SU-DHL-6 (cell line): ENCODE results near the gene ABHD12B.
"Not testable (repeated sequence)": the region's sequence is repeated elsewhere in the genome, so short reads cannot be mapped to it uniquely, and the experiment has no call there.

Experiments used
- H2AFZ ChIP-seq: fragments of 200-600 bp; sonication (generic); 2 replicates; pipeline ENCODE4 v1.6.1; 2014; ENCODE audit warnings: low read depth, mild to moderate bottlenecking, moderate library complexity, mixed read lengths, antibody characterized with exemption, low read length; ENCODE audit not compliant: severe bottlenecking
- H3F3A ChIP-seq: fragments of 200-600 bp; shearing (Covaris generic); 2 replicates; pipeline ENCODE4 v1.6.0; 2016; ENCODE audit warnings: antibody characterized with exemption, mild to moderate bottlenecking; ENCODE audit not compliant: insufficient read depth
- H3K27ac ChIP-seq: fragments of 200-600 bp; sonication (generic); 2 replicates; pipeline ENCODE4 v1.5.1; 2016; ENCODE audit warnings: low read depth, mild to moderate bottlenecking, low read length, moderate library complexity, mixed read lengths
- H3K27me3 ChIP-seq: fragments of 200-600 bp; sonication (generic), shearing (Covaris generic); 2 replicates; pipeline ENCODE4 v1.6.0; 2014; ENCODE audit warnings: mild to moderate bottlenecking, low read length
- H3K36me3 ChIP-seq: fragments of 200-600 bp; sonication (generic); 2 replicates; pipeline ENCODE4 v1.6.1; 2014; ENCODE audit warnings: mild to moderate bottlenecking, low read length, mixed read lengths
- H3K4me2 ChIP-seq: fragments of 300-600, 200-600 bp; shearing (Covaris generic), sonication (generic); 2 replicates; pipeline ENCODE4 v1.6.0; 2014; ENCODE audit warnings: low read length, low read depth, mild to moderate bottlenecking; ENCODE audit not compliant: poor library complexity, severe bottlenecking
- H3K4me3 ChIP-seq: fragments of 200-600 bp; sonication (generic); 2 replicates; pipeline ENCODE4 v1.5.1; 2014; ENCODE audit warnings: antibody characterized with exemption, low read length, mild to moderate bottlenecking, mixed read lengths; ENCODE audit not compliant: insufficient read depth, poor library complexity, severe bottlenecking
- H3K79me2 ChIP-seq: fragments of 200-600 bp; sonication (generic); 2 replicates; pipeline ENCODE4 v1.6.1; 2014; ENCODE audit warnings: mild to moderate bottlenecking, low read length, moderate library complexity; ENCODE audit not compliant: insufficient read depth
- H3K9ac ChIP-seq: fragments of 200-600 bp; sonication (generic); 2 replicates; pipeline ENCODE4 v1.7.0; 2014; ENCODE audit warnings: mild to moderate bottlenecking, low read length
- H3K9me2 ChIP-seq: fragments of 200-600 bp; sonication (generic); replicated peaks from 2 replicates; pipeline ENCODE4 v1.6.1; 2014; ENCODE audit warnings: low read length; ENCODE audit not compliant: insufficient read depth
- H3K9me3 ChIP-seq: fragments of 200-600 bp; sonication (generic); 2 replicates; pipeline ENCODE4 v1.6.1; 2014; ENCODE audit warnings: low read length, mixed read lengths; ENCODE audit not compliant: insufficient read depth
- H4K20me1 ChIP-seq: fragments of 200-600 bp; sonication (generic); 2 replicates; pipeline ENCODE4 v1.6.1; 2014; ENCODE audit warnings: low read depth, mild to moderate bottlenecking, antibody characterized with exemption, low read length, moderate library complexity, mixed read lengths
- CTCF ChIP-seq: fragments of 200-600 bp; sonication (generic); IDR thresholded peaks from one replicate; pipeline ENCODE4 v1.5.1; 2017; ENCODE audit warnings: antibody characterized with exemption, mild to moderate bottlenecking, low read length, moderate library complexity; ENCODE audit not compliant: insufficient read depth, poor library complexity, severe bottlenecking
- EZH2phosphoT487 ChIP-seq: fragments of 200-600 bp; sonication (generic), shearing (Covaris generic); conservative IDR thresholded peaks from 2 replicates; pipeline ENCODE4 v1.6.1; 2018; ENCODE audit warnings: mild to moderate bottlenecking, antibody characterized with exemption, low read length, moderate library complexity, mixed read lengths

Gene ABHD12B

DNA sequence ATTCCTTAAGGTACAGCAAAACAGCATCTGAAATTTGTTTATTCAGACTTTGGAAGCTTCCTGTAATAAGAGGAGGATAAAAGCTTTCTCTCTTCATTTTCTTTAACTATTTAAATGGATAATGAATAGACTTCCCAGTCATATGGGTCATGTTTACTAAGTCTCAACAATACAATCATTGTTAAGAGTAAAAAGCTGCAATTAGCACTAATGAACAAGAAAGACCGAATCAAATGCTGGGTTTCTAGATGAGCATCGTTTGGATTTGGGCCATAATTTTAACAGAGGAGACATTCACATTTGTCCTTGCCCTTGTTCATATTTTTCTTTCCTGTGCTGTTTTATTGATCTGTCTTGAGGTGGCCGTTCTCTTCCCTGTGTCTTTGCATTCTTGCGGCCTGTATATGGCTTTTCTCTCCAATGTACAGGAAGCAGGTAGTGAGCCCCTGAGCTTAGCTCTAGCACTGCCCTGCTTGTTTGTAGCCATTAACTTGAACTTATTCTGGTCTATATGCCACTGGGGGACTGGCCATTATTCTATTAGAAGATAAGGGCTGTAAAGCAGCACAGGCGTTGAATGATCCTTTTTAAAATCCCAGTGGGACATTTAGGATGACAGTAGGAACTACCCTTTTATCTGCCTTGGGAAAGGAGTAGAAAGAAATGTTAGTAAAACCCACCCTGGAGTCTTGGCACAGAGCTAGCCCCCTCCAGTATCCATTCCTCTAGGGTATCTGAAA is 34.6 kb downstream of the ABHD12B start:
- Histone ChIP-seq H3F3A (no peaks in the 10 kb centered on the region), H2AFZ (no peak overlapping the region), H3K9me2 (no peaks in the 10 kb centered on the region), H3K4me3 (no peak overlapping the region), H3K4me2 (no peak overlapping the region), H3K36me3 (no peaks in the 10 kb centered on the region), H3K9ac (no peak overlapping the region), H3K27me3 (no peaks in the 10 kb centered on the region), H3K9me3 (peaks cover 4% of the 10 kb centered on the region; the same call in 1 of the 2 replicates), H3K79me2 (no peaks in the 10 kb centered on the region), H4K20me1 (no peaks in the 10 kb centered on the region), H3K27ac (no peak overlapping the region)
- no peak for TF ChIP-seq EZH2phosphoT487
- TF ChIP-seq CTCF: no peak

- Histone ChIP-seq H3K9me2 (no peaks in the 10 kb centered on the region), H3K79me2 (no peaks in the 10 kb centered on the region), H3K27ac (no peak overlapping the region), H3K4me2 (no peak overlapping the region), H3K36me3 (no peaks in the 10 kb centered on the region), H2AFZ (no peak overlapping the region), H3F3A (no peaks in the 10 kb centered on the region), H4K20me1 (no peaks in the 10 kb centered on the region), H3K9me3 (no peaks in the 10 kb centered on the region), H3K4me3 (no peak overlapping the region), H3K27me3 (no peaks in the 10 kb centered on the region), H3K9ac (no peak overlapping the region)
- TF ChIP-seq EZH2phosphoT487: no peak
- TF ChIP-seq CTCF: no peak
Observed at GRCh38 chr14:50910495-50911420, 38.9 kb downstream of the ABHD12B start.

- H3K36me3 ChIP-seq: no peaks in the 10 kb centered on the region
- H4K20me1 ChIP-seq: no peaks in the 10 kb centered on the region
- H3K4me2 ChIP-seq: no peak overlapping the region
- H3K9me2 ChIP-seq: no peaks in the 10 kb centered on the region
- H3F3A ChIP-seq: no peaks in the 10 kb centered on the region
- no peak overlapping the region for H3K4me3 ChIP-seq
- no peak overlapping the region for H3K27ac ChIP-seq
- H3K9ac ChIP-seq: no peak overlapping the region
- TF ChIP-seq CTCF (no peak), EZH2phosphoT487 (no peak)
- H2AFZ ChIP-seq: no peak overlapping the region
- H3K79me2 ChIP-seq: no peaks in the 10 kb centered on the region
- no peaks in the 10 kb centered on the region for H3K9me3 ChIP-seq
- no peaks in the 10 kb centered on the region for H3K27me3 ChIP-seq
Observed at GRCh38 chr14:50917449-50917848, 45.6 kb downstream of the ABHD12B start.

DNA sequence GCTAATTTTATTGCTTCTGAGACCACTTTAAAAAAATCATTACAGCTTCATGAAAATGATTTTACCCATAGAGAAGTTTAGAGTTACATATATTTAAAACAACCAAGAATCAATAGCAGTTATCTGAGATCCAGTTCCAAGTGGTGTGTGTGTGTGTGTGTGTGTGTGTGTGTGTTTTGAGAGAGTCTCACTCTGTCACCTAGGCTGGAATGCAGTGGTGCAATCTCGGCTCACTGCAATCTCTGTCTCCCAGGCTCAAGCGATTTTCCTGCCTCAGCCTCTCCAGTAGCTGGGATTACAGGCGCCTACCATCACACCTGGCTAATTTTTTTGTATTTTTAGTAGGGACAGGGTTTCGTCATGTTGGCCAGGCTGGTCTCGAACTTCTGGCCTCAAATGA is 47.7 kb downstream of the ABHD12B start:
- not testable (repeated sequence) for H3K9me3 ChIP-seq, H3K27me3 ChIP-seq, H3K9me2 ChIP-seq, H2AFZ ChIP-seq, H3K27ac ChIP-seq, H3K4me2 ChIP-seq, H3K4me3 ChIP-seq, H3K79me2 ChIP-seq, H3K9ac ChIP-seq, H3F3A ChIP-seq, H3K36me3 ChIP-seq, H4K20me1 ChIP-seq
